H1 (cell line): ENCODE results near the gene GPR21. TPM values are rescaled to one million over a fixed set of nuclear protein-coding genes. Genes with fewer than 3 reads are reported as not detected.

Experiments
- CTCF ChIA-PET: fragments of 300-600 bp; sonication (Branson Sonifier 250); formaldehyde crosslinking; loops from one replicate; lab custom pipeline; 2021; ENCODE audit not compliant: partially characterized antibody; lab: Charles Lee
- POLR2A ChIA-PET: fragments of 300-600 bp; sonication (Branson Sonifier 250); formaldehyde crosslinking; loops from one replicate; lab custom pipeline; 2021; ENCODE audit warnings: inconsistent platforms; ENCODE audit not compliant: partially characterized antibody; lab: Charles Lee
- DNase-seq, 2 experiments: peaks; one replicate each; pipeline versions ENCODE4 v3.0.0 to v3.0.0-alpha.2; 2010 to 2022; ENCODE audit warnings: low spot score in 2 of 2, low read depth in 1 of 2, mixed read lengths in 1 of 2
- FAIRE-seq: peaks from 2 replicates; lab custom pipeline; 2011; peaks lifted over from hg19 to GRCh38; lab: Jason Lieb, UNC
- H2AFZ ChIP-seq: 2 replicates; pipeline ENCODE4 v1.8.1; 2012; ENCODE audit warnings: low read length, inconsistent platforms
- H2AK5ac ChIP-seq: 2 replicates; pipeline ENCODE4 v1.6.1; 2013; ENCODE audit warnings: low read depth, low read length
- H2BK120ac ChIP-seq: replicated peaks from 2 replicates; pipeline ENCODE3; 2013; ENCODE audit warnings: low read depth, low read length, inconsistent platforms
- H2BK12ac ChIP-seq: 2 replicates; pipeline ENCODE4 v1.6.1; 2013; ENCODE audit warnings: low read depth, low read length
- H2BK15ac ChIP-seq: 2 replicates; pipeline ENCODE4 v1.6.1; 2013; ENCODE audit warnings: low read length
- H2BK20ac ChIP-seq: 2 replicates; pipeline ENCODE4 v1.6.1; 2013; ENCODE audit warnings: low read length
- H2BK5ac ChIP-seq: 2 replicates; pipeline ENCODE4 v1.6.1; 2013; ENCODE audit warnings: low read depth, low read length
- H3K14ac ChIP-seq: 2 replicates; pipeline ENCODE4 v1.6.1; 2013; ENCODE audit warnings: inconsistent platforms; ENCODE audit not compliant: insufficient read length
- H3K18ac ChIP-seq: 2 replicates; pipeline ENCODE4 v1.6.1; 2013; ENCODE audit warnings: low read length; ENCODE audit errors: extremely low read depth
- H3K23ac ChIP-seq: 2 replicates; pipeline ENCODE4 v1.6.1; 2013; ENCODE audit warnings: inconsistent platforms; ENCODE audit not compliant: insufficient read length
- H3K23me2 ChIP-seq: 2 replicates; pipeline ENCODE4 v1.6.1; 2013; ENCODE audit warnings: low read depth, low read length
- H3K27ac ChIP-seq: 2 replicates; pipeline ENCODE4 v1.6.1; 2011; ENCODE audit warnings: low read depth, low read length, inconsistent platforms
- H3K27me3 ChIP-seq, 4 experiments: replicated peaks in 1 of 4; 1 replicate in 1 of 4; 2 replicates in 3 of 4; pipeline versions ENCODE4 v1.6.1 to v1.8.1; 2011 to 2013; ENCODE audit warnings: low read length in 3 of 4, mild to moderate bottlenecking in 3 of 4, inconsistent platforms in 2 of 4, mixed read lengths in 2 of 4, moderate library complexity in 1 of 4; ENCODE audit not compliant: control insufficient read depth in 3 of 4, insufficient read depth in 3 of 4; ENCODE audit errors: extremely low read depth in 1 of 4
- H3K36me3 ChIP-seq, 4 experiments: 2 replicates each; pipeline versions ENCODE4 v1.6.1 to v1.8.1; 2011 to 2013; ENCODE audit warnings: mild to moderate bottlenecking in 4 of 4, low read length in 3 of 4, moderate library complexity in 2 of 4, control low read depth in 1 of 4, inconsistent platforms in 1 of 4; ENCODE audit not compliant: insufficient read depth in 4 of 4, control insufficient read depth in 2 of 4
- H3K4ac ChIP-seq: replicated peaks from 2 replicates; pipeline ENCODE3; 2013; ENCODE audit warnings: low read length, low read depth, mixed read lengths, inconsistent platforms; ENCODE audit not compliant: insufficient read length
- H3K4me1 ChIP-seq, 4 experiments: replicated peaks in 1 of 4; 1 replicate in 1 of 4; 2 replicates in 3 of 4; pipeline versions ENCODE4 v1.6.1 to v1.8.1; 2011 to 2013; ENCODE audit warnings: low read length in 3 of 4, inconsistent platforms in 2 of 4, mixed read lengths in 1 of 4; ENCODE audit not compliant: insufficient read depth in 4 of 4, control insufficient read depth in 3 of 4
- H3K4me2 ChIP-seq, 2 experiments: 2 replicates each; pipeline versions ENCODE4 v1.6.1 to v1.8.1; 2011 to 2013; ENCODE audit warnings: low read depth in 2 of 2, low read length in 2 of 2, control low read depth in 1 of 2, inconsistent platforms in 1 of 2, mild to moderate bottlenecking in 1 of 2; ENCODE audit not compliant: insufficient read depth in 1 of 2
- H3K4me3 ChIP-seq, 4 experiments: fragments of 200-600, 300-600 bp in 1 of 4; sonication (generic), shearing (Covaris generic), sonication (Bioruptor Twin) in 1 of 4; 2 replicates each; pipeline versions ENCODE4 v1.5.1 to v1.8.1; 2011 to 2016; ENCODE audit warnings: low read length in 4 of 4, low read depth in 3 of 4, control low read depth in 2 of 4, inconsistent platforms in 2 of 4, mild to moderate bottlenecking in 2 of 4, mixed read lengths in 1 of 4, moderate library complexity in 1 of 4; ENCODE audit not compliant: insufficient read depth in 2 of 4; ENCODE audit errors: extremely low read depth in 1 of 4
- H3K56ac ChIP-seq: replicated peaks from 2 replicates; pipeline ENCODE3; 2013; ENCODE audit warnings: low read depth, mild to moderate bottlenecking, mixed read lengths, low read length, inconsistent platforms; ENCODE audit not compliant: insufficient read length
- H3K79me1 ChIP-seq: 2 replicates; pipeline ENCODE4 v1.6.1; 2013; ENCODE audit warnings: low read depth, low read length, control low read depth
- H3K79me2 ChIP-seq, 2 experiments: 2 replicates each; pipeline versions ENCODE4 v1.6.1 to v1.8.1; 2012 to 2013; ENCODE audit warnings: low read length in 2 of 2, mild to moderate bottlenecking in 2 of 2, inconsistent platforms in 1 of 2; ENCODE audit not compliant: insufficient read depth in 2 of 2, control insufficient read depth in 1 of 2
- H3K9ac ChIP-seq, 4 experiments: replicated peaks in 1 of 4; 1 replicate in 1 of 4; 2 replicates in 3 of 4; pipeline versions ENCODE4 v1.6.1 to v1.8.1; 2011 to 2013; ENCODE audit warnings: low read depth in 3 of 4, low read length in 3 of 4, control low read depth in 2 of 4, mild to moderate bottlenecking in 2 of 4, moderate library complexity in 2 of 4, inconsistent platforms in 1 of 4; ENCODE audit errors: extremely low read depth in 1 of 4
- H3K9me3 ChIP-seq, 2 experiments: 2 replicates each; pipeline versions ENCODE4 v1.6.1 to v1.8.1; 2012 to 2013; ENCODE audit warnings: mild to moderate bottlenecking in 2 of 2, moderate library complexity in 2 of 2, control low read depth in 1 of 2, inconsistent platforms in 1 of 2, low read depth in 1 of 2, low read length in 1 of 2, mixed read lengths in 1 of 2; ENCODE audit not compliant: insufficient read depth in 2 of 2
- H4K20me1 ChIP-seq, 2 experiments: replicated peaks in 1 of 2; 2 replicates each; pipeline versions ENCODE3 to v1.8.1; 2011 to 2013; ENCODE audit warnings: inconsistent platforms in 2 of 2, low read length in 2 of 2, mild to moderate bottlenecking in 1 of 2; ENCODE audit not compliant: insufficient read depth in 2 of 2, control insufficient read depth in 1 of 2
- H4K5ac ChIP-seq: 2 replicates; pipeline ENCODE4 v1.6.1; 2013; ENCODE audit warnings: low read length, low read depth, mixed read lengths, inconsistent platforms; ENCODE audit not compliant: insufficient read length
- H4K8ac ChIP-seq: 2 replicates; pipeline ENCODE4 v1.8.0; 2013; ENCODE audit warnings: mild to moderate bottlenecking, moderate library complexity, low read length, inconsistent platforms; ENCODE audit not compliant: insufficient read depth; ENCODE audit errors: extremely low read depth
- H4K91ac ChIP-seq: replicated peaks from 2 replicates; pipeline ENCODE3; 2013; ENCODE audit warnings: low read length, mixed read lengths, inconsistent platforms; ENCODE audit not compliant: insufficient read length
- BACH1 ChIP-seq: IDR thresholded peaks from 2 replicates; pipeline ENCODE4 v1.6.1; 2012; ENCODE audit warnings: low read length, improper control_type of control experiment
- BRCA1 ChIP-seq: IDR thresholded peaks from 2 replicates; pipeline ENCODE4 v1.6.1; 2012; ENCODE audit warnings: low read depth, low read length, improper control_type of control experiment
- FOSL1 ChIP-seq: IDR thresholded peaks from 2 replicates; pipeline ENCODE4 v1.6.1; 2011; ENCODE audit warnings: mild to moderate bottlenecking, low read depth, low read length, moderate library complexity; ENCODE audit not compliant: insufficient read depth
- HDAC2 ChIP-seq, 2 experiments: fragments of 300-600 bp in 1 of 2; sonication (generic) in 1 of 2; IDR thresholded peaks; 2 replicates each; pipeline ENCODE4 v1.6.1; 2011 to 2012; ENCODE audit warnings: low read depth in 2 of 2, low read length in 2 of 2, mild to moderate bottlenecking in 2 of 2, moderate library complexity in 2 of 2, borderline replicate concordance in 1 of 2, inconsistent platforms in 1 of 2
- KDM5A ChIP-seq: fragments of 200-600 bp; IDR thresholded peaks from 2 replicates; pipeline ENCODE4 v1.7.1; 2012; ENCODE audit warnings: mild to moderate bottlenecking, low read length, inconsistent platforms, mixed read lengths
- NANOG ChIP-seq: IDR thresholded peaks from 2 replicates; pipeline ENCODE4 v1.6.1; 2011; ENCODE audit warnings: low read length, low read depth, mild to moderate bottlenecking, inconsistent platforms; ENCODE audit not compliant: insufficient read depth, poor library complexity, severe bottlenecking
- POLR2A ChIP-seq, 2 experiments: IDR thresholded peaks; 1 replicate in 1 of 2; 2 replicates in 1 of 2; pipeline ENCODE4 v1.6.1; 2011; ENCODE audit warnings: low read depth in 2 of 2, low read length in 2 of 2, mild to moderate bottlenecking in 2 of 2; ENCODE audit errors: control extremely low read depth in 1 of 2
- POU5F1 ChIP-seq: IDR thresholded peaks from 2 replicates; pipeline ENCODE4 v1.6.1; 2011; ENCODE audit warnings: low read depth, mild to moderate bottlenecking, low read length, moderate library complexity
- RXRA ChIP-seq: IDR thresholded peaks from 2 replicates; pipeline ENCODE4 v1.6.1; 2011; ENCODE audit warnings: low read depth, mild to moderate bottlenecking, low read length, moderate library complexity; ENCODE audit not compliant: insufficient read depth
- WGBS, 2 experiments: shearing (Covaris generic) in 1 of 2; methylation state at CpG; one replicate each; pipeline versions ENCODE4 v1.1.6 to v1.1.7; 2013 to 2015; ENCODE audit warnings: low lambda C conversion rate in 2 of 2, mixed read lengths in 2 of 2, inconsistent platforms in 1 of 2, low coverage in 1 of 2, missing lambda C conversion rate in 1 of 2; ENCODE audit not compliant: insufficient replicate concordance in 2 of 2, insufficient coverage in 1 of 2, insufficient read length in 1 of 2; ENCODE audit errors: extremely low coverage in 1 of 2, missing lambda C conversion rate in 1 of 2; 5-methylcytosine and 5-hydroxymethylcytosine counted together
- polyA plus RNA-seq, 7 experiments: library from polyadenylated mRNA; depleted of rRNA in 3 of 7; stranded (reverse) in 5 of 7; unstranded in 2 of 7; fragments of >200 nt in 5 of 7; fragments of 200-250 nt in 2 of 7; gene quantifications; 1 replicate in 5 of 7; 2 replicates in 1 of 7; 4 replicates in 1 of 7; pipeline versions ENCODE4 v1.2.1 to v1.2.3, GENCODE V29; 2011 to 2013; ENCODE audit warnings: missing spikeins in 2 of 7, mixed read lengths in 2 of 7
- total RNA-seq: library from RNA; stranded (reverse); fragmentation: NEBNext Ultra II Directional; extraction: Animal tissue kit (Norgen Biotek cat#: 25700); gene quantifications from 2 replicates; pipeline ENCODE4 v1.2.1, GENCODE V29; 2021

The GPR21 gene
- total and polyA plus RNA-seq, 2 of the 8 experiments (the other 6 are each of a cell fraction or from before 2014, with no cell fraction given): 0.58 to 0.71 TPM

- no peak overlapping the region for H3K9ac ChIP-seq
- H2BK20ac ChIP-seq: no peak overlapping the region
- H2AK5ac ChIP-seq: no peak overlapping the region
- H3K23ac ChIP-seq: no peak overlapping the region
- H2BK5ac ChIP-seq: no peak overlapping the region
- no peak overlapping the region for H2BK120ac ChIP-seq
- no peak overlapping the region for H4K91ac ChIP-seq
- H3K27me3 ChIP-seq: no peaks in the 10 kb centered on the region
- DNase-seq: no peak
- H2BK12ac ChIP-seq: no peak overlapping the region
- no peak overlapping the region for H3K27ac ChIP-seq
- H3K9me3 ChIP-seq: no peaks in the 10 kb centered on the region
- no peak overlapping the region for H3K4ac ChIP-seq
- no peaks in the 10 kb centered on the region for H3K79me2 ChIP-seq
- CTCF ChIA-PET: no interaction called here
- no peak overlapping the region for H3K56ac ChIP-seq
- no peaks in the 10 kb centered on the region for H3K23me2 ChIP-seq
- TF ChIP-seq POLR2A (IDR thresholded peaks at IDR 0.05; ENCODE audit: control extremely low read depth in 1 of 2, low read depth in 2 of 2, low read length in 2 of 2) (no peak), RXRA (no peak), HDAC2 (IDR thresholded peaks at IDR 0.05; ENCODE audit: borderline replicate concordance in 1 of 2, low read depth in 2 of 2, low read length in 2 of 2) (no peak), BRCA1 (no peak), NANOG (no peak), BACH1 (no peak), KDM5A (no peak), FOSL1 (no peak), POU5F1 (no peak)
- 89% methylated on average over 3 of the region's 3 CpGs; no CpG with 5 or more reads in 1 of the 2 experiments for WGBS, 2 experiments
- H4K8ac ChIP-seq: no peak overlapping the region
- H2BK15ac ChIP-seq: no peak overlapping the region
- H3K4me3 ChIP-seq: no peak overlapping the region
- H4K20me1 ChIP-seq: no peaks in the 10 kb centered on the region
- H3K14ac ChIP-seq: no peak overlapping the region
- peaks cover 8 to 38% (median 24%) of the 10 kb centered on the region in 4 experiments; a peak in 7 of 8 replicates for H3K36me3 ChIP-seq
- no peak overlapping the region for H2AFZ ChIP-seq
- H4K5ac ChIP-seq: no peak overlapping the region
- no peak overlapping the region for H3K18ac ChIP-seq
- no peaks in the 10 kb centered on the region for H3K79me1 ChIP-seq
- POLR2A ChIA-PET: no interaction called here
- no peak for FAIRE-seq
- H3K4me2 ChIP-seq: no peak overlapping the region
- peaks cover 2 to 15% (median 10%) of the 10 kb centered on the region in 4 experiments; a peak in 5 of 7 replicates for H3K4me1 ChIP-seq
Observed at GRCh38 chr9:123069010-123069481, 35.6 kb downstream of the GPR21 start.
